ENCODE results near the gene HSD17B3.
A peak's percentile ranks its signal among the peaks of the same experiment; 100 is the strongest.

The HSD17B3 gene

GRCh38 chr9:96251451-96251850 is 50.5 kb downstream of the HSD17B3 start:
- no peak overlapping the region for H3K4me3 ChIP-seq (ENCODE audit: low read depth, low read length)
- no peak for TF ChIP-seq CTCF (IDR thresholded peaks at IDR 0.05; ENCODE audit: borderline replicate concordance, insufficient read depth, low read depth, low read length)

DNA sequence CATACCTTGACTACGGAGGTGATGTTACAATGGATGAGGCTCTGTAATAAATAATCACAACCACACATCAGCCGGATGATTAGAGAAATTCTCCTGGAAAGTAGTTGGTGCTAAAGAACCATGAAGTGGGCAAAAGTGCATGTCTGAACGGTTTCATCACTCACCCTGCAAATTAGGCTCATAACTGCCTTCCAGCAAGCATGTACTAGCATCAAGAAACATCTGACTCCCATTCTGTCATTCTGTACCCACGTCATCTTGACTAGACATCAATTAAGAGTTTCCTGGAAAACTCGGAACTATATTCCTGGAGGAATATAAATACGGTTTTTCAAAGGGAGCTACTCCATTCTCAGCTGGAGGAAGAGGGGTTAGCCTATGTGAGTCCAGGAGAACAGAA is 52.2 kb downstream of the HSD17B3 start:
- H3K4me3 ChIP-seq (ENCODE audit: low read depth, low read length): no peak overlapping the region
- TF ChIP-seq CTCF (IDR thresholded peaks at IDR 0.05; ENCODE audit: borderline replicate concordance, insufficient read depth, low read depth, low read length): no peak

DNA sequence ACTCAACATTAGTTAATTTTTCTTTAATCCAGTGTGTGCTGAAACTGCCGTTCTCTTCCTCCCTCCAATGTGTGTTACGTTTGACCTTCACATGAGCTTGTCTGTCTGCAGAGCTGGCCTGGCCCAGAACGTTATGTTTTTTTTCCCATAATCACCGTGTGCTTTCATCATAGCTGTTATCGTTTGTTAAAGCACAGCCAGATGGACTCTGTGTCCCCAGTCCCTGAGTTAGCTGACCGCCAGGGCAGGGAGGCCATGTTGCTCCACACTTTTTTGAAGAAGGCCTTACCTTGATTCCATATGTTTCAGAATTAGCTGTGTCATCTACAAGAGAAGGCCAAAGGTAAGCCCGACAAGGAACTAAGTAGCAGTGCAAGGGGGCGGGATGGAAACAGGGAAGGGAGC is 55.7 kb downstream of the HSD17B3 start:
- no peak for TF ChIP-seq CTCF (IDR thresholded peaks at IDR 0.05; ENCODE audit: borderline replicate concordance, insufficient read depth, low read depth, low read length)

GRCh38 chr9:96245399-96245798 is 56.6 kb downstream of the HSD17B3 start:
- TF ChIP-seq CTCF (IDR thresholded peaks at IDR 0.05; ENCODE audit: borderline replicate concordance, insufficient read depth, low read depth, low read length): peak; percentile 40
- no peak overlapping the region for H3K4me3 ChIP-seq (ENCODE audit: low read depth, low read length)

More for the DNA sequence above, 55.7 kb downstream of the HSD17B3 start:
- no peak overlapping the region for H3K4me3 ChIP-seq (ENCODE audit: low read depth, low read length)

DNA sequence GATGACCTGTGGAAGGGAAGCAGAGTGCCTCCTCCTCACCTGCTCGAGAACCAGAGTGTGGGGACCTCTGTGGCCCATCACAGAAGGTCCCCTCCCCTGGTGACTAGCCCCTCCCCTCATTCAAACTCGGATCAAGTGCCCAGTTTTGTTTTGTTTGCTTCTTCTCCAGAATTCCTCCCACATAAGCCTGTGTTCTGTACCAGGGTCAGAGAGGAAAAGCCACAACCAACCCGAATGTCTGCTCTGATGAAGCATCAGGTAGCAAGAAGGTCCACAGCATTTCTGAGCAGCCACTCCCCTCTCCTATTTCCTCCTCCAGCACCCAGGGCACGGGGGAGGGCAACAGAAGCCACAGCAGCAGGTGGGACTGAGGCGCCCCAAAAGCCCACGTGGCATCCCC is 58.2 kb downstream of the HSD17B3 start:
- H3K4me3 ChIP-seq (ENCODE audit: low read depth, low read length): no peak overlapping the region
- TF ChIP-seq CTCF (IDR thresholded peaks at IDR 0.05; ENCODE audit: borderline replicate concordance, insufficient read depth, low read depth, low read length): no peak

GRCh38 chr9:96242811-96243210 is 59.2 kb downstream of the HSD17B3 start:
- TF ChIP-seq CTCF (IDR thresholded peaks at IDR 0.05; ENCODE audit: borderline replicate concordance, insufficient read depth, low read depth, low read length): no peak
- no peak overlapping the region for H3K4me3 ChIP-seq (ENCODE audit: low read depth, low read length)

GRCh38 chr9:96241391-96241809 is 60.6 kb downstream of the HSD17B3 start:
- no peak for TF ChIP-seq CTCF (IDR thresholded peaks at IDR 0.05; ENCODE audit: borderline replicate concordance, insufficient read depth, low read depth, low read length)
- no peak overlapping the region for H3K4me3 ChIP-seq (ENCODE audit: low read depth, low read length)

All from GM12875 (cell line).